Loucy (cell line): ENCODE results near the gene AP2B1.

Source experiments
- CTCF ChIP-seq: fragments of 200-600 bp; sonication (generic); conservative IDR thresholded peaks from 2 replicates; pipeline ENCODE4 v1.5.1; 2014; ENCODE audit warnings: mild to moderate bottlenecking, antibody characterized with exemption, low read length
- EZH2phosphoT487 ChIP-seq: fragments of 200-600 bp; IDR thresholded peaks from 2 replicates; pipeline ENCODE4 v1.6.1; 2018; ENCODE audit warnings: antibody characterized with exemption, mild to moderate bottlenecking, moderate library complexity, borderline replicate concordance

- no peak for TF ChIP-seq CTCF
- no peak for TF ChIP-seq EZH2phosphoT487
Measured at GRCh38 chr17:35701491-35701890, 114.4 kb downstream of the AP2B1 start.
